GM18870 (cell line): ENCODE measurements around the gene SH3RF2.
A peak's percentile ranks its signal among the peaks of the same experiment; 100 is the strongest.
"Not testable (repeated sequence)": the region's sequence is repeated elsewhere in the genome, so short reads cannot be mapped to it uniquely, and the experiment has no call there.

Experiments
- ATAC-seq: cut with Tn5 transposase; IDR thresholded peaks from one replicate; pipeline ENCODE4 v1.9.1; 2021; ENCODE audit warnings: moderate library complexity; ENCODE audit not compliant: unreplicated experiment

SH3RF2 gene

GRCh38 chr5:145976431-145977155 is 40.2 kb downstream of the SH3RF2 start:
- peak; percentile 82 for ATAC-seq

DNA sequence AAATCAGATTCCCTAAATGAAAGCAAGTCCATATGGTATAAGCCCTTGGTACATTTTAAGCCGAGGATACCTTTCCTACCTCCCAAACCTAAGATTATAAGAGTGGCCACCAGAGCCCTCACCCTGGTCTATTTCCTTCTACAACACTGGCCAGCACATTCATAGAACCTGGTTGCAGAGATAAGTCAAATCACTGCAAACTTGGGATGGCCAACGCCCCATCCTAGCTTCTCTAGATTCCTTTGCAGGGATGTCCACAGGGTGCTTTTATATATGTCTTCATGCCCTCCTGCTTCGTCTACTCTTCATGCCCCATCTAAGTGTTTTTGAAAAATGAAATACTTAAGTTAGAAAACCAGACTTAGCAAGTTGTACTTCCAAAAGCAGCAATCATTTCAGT is 41.8 kb downstream of the SH3RF2 start:
- ATAC-seq: no peak

- no peak for ATAC-seq
Measured at GRCh38 chr5:145978708-145979107, 42.3 kb downstream of the SH3RF2 start.

GRCh38 chr5:145979270-145980223 is 43.2 kb downstream of the SH3RF2 start:
- ATAC-seq: no peak

- no peak for ATAC-seq
Measured at GRCh38 chr5:145980259-145980658, 43.9 kb downstream of the SH3RF2 start.

- ATAC-seq: no peak
Measured at GRCh38 chr5:145980718-145981117, 44.3 kb downstream of the SH3RF2 start.

DNA sequence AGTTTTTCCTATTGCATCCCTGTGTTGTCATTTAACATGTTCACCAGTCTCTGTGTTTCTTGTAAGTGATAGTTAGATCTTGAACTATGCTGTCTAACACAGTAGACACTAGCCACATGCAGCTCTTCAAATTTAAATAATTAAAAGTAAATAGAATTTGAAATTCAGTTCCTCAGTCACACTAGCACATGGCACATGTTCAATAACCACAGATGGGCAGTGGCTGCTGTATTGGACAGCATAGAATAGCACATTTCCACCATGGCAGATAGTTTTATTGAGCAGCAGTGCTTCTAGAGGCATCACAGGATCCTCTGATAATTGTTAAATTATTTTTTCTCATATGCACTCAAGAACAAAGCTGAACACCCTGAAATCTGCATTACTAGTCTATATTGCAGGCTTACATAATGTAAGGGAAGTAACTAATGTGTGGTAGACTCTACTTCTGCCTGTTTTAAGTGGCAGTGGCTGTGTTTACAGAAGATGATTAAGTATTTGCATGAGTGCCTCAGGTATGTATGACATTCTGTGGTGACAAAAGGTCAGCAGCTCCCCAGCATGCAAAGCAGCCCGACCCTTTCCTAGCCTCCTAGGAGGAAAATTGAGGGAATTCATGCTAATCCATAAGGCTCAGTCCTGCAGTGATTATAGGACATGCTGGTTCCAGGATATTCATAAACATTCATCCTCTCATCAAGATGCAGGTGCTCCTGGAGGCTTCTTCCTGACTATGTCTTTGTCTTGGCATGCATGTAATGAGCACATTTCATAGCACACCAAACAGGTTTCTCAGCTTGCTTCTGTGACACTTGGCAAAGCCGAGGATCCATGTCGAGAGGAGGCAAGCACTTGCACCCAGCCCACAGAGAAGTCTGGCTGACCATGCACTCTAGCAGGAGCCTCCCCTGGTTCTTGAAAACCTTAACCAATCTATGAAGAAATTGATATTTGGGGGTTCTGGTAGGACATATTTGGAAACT is 45.5 kb downstream of the SH3RF2 start:
- ATAC-seq: no peak

- no peak for ATAC-seq
Measured at GRCh38 chr5:145982572-145983318, 46.4 kb downstream of the SH3RF2 start.

DNA sequence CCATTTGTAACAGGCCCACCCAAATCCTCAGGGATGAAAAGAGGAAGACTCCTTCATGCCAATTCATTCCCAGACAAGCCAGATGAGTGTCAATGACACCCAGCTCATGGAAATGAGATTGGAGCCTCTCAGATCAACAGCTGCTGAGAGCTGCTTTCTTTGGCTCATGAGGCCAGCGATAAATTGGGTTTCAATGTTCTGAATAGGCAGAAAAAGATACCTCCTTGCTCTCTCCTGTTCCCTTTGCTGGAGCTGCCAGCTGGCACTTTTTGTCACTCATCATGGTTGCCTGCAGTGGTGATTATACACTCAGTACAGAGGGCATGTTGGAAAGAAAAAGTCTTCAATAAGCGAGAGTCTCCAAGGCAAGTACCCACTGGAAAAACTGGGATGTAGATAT is 47.1 kb downstream of the SH3RF2 start:
- ATAC-seq: no peak

GRCh38 chr5:145984072-145984471 is 47.7 kb downstream of the SH3RF2 start:
- ATAC-seq: no peak

DNA sequence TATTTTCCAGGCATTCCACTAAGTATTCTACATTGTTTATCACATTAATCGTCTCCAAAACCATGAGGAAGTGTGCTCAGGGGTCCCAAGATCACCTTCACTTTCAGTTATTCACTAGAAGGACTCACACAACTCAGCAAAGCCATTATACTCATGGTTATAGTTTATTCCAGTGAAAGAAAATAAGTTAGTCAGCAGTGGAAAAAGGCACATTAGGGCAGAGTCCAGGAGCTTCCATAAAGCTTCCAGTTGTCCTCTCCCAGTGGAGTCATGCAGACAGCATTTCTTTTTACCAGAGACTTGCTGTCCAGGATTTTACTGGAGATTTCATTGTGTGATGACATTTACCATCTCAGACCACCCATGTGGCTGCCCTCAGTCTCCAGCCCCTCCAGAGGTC is 51.5 kb downstream of the SH3RF2 start:
- ATAC-seq: no peak

DNA sequence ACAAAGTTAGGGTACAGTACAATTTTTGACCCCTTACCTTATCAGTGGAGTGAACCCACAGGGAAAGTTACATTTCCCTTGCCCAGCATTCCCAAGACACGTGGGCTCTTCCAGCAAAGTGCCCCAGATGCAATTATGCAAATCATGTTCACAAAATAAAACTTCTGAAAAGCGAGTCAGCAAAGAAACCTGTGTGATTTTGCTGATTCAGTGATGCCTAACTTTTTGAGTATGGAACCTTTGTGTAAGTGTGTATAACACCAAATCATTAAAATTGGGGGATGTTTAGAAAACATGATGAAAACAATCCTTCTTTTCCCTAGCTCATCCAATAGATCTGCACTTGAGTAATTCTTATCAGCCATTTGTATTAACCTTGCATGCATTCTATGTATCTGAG is 52.6 kb downstream of the SH3RF2 start:
- ATAC-seq: no peak

DNA sequence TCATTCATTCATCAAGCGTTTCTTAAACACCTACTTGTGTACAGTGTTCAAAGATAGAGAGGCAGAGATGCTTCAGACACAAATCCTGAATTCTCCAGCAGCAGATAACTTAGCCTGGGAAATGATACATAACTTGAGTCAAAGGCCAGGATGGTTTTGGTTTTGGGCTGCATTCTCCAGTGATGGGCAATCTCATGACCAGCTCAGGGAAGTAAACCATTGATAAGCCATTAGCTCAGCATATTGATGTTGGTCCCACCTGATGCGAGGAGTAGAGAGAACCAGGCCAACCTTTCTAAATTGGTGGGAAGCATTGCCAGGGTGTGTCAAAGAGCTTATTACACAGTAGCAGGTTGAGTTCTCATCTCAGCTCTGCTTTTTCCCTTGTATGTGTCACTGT is 53.0 kb downstream of the SH3RF2 start:
- ATAC-seq: no peak

GRCh38 chr5:145990170-145990569 is 53.8 kb downstream of the SH3RF2 start:
- no peak for ATAC-seq

- ATAC-seq: no peak
Measured at GRCh38 chr5:145991044-145991575, 54.7 kb downstream of the SH3RF2 start.

- ATAC-seq: not testable (repeated sequence)
Measured at GRCh38 chr5:145993538-145993937, 57.2 kb downstream of the SH3RF2 start.

DNA sequence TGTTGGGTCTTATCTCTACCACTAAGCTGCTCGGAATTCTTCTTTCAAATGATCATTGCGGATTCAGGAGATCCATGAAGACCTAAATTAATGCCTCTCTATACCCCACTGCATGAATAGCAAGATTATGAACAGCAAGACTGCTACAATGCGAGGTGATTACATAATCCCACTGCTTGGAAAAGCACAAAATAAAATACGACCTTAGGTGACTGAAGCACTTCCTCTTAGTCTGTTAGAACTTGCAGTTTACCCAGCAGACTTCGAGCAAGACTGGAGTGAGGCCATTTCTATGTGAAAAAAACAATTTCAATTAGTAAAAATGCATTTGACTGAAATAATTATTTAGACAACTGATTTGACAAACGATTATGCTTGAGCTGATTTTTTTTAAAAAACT is 59.8 kb downstream of the SH3RF2 start:
- ATAC-seq: no peak

DNA sequence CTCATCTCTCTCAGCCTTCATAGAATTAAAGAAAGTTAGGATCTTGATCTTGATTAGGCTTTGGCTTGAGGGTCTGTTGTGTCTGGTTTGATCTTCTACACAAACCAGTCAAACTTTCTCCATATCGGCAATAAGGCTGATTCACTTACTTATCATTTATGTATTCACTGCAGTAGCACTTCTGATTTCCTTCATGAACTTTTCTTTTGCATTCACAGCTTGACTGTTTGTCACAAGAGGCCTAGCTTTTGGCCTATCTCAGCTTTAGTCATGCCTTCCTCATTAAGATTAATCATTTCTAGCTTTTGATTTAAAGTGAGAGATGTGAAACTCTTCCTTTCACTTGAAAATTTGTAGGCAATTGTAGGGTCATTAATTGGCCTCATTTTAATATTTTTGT is 62.8 kb downstream of the SH3RF2 start:
- no peak for ATAC-seq

- ATAC-seq: no peak
Measured at GRCh38 chr5:146000072-146000471, 63.7 kb downstream of the SH3RF2 start.
